ENCODE data around the gene ASH1L. TPM values are rescaled to one million over a fixed set of nuclear protein-coding genes. Genes with fewer than 3 reads are reported as not detected.
"Not testable (repeated sequence)": the region's sequence is repeated elsewhere in the genome, so short reads cannot be mapped to it uniquely, and the experiment has no call there.

ASH1L gene
- polyA plus RNA-seq, 4 donors = 36.4 to 42.3 (median 39.2) TPM

DNA sequence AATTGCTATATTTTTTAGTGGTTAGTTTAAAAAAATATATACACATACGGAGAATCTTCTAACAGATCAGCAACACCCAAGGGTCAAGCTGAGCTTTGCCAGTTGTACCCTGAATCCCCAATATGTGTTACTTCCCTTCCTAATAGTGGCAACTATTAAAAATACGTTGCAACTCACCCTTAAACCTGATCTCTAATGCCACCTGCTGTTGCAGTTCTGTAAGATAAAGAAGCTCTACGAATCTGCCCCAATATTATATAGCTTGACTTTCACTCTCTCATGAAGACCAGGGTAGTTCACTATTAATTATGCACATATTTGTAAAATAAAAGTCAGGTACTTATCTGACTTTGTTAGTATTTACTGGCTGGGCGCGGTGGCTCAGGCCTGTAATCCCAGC lies 58.4 kb downstream of the ASH1L start:
- no peak for DNase-seq (ENCODE audit: low read depth in 4 of 4, low spot score in 3 of 4)

DNA sequence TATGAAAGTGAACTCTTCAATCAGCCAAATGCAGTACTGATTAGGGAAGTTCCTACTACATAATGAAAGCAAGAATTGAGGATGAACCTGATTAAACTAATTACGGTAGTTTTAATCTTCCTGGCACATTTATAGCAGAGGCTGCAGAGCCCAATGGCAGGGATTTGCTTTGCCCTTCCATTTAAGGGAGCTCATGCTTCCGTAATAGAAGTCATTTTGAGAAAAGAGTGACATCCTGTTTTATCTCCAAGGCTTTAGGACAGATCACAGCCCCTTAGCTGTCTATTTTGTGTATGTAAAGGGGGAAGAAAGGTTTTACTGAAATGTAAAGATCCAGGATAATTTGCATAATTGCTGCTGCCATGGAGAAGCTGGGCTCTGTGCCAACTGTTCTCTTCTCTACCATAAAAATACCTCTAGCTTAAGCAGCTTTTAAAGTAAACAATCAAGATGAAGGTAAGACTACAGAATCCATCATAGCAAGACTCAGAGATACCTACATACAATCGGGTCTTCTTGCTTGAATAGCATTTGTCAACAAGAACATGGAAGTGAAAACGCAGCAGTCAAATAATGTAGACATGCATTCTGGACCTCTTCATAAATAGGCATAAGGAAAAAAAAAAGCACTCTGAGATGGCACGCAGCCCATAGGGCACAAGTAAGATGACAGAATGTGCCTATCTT lies 62.5 kb downstream of the ASH1L start:
- peak in 3 of 4 donors; percentile 6 to 16 (median 7) for DNase-seq (ENCODE audit: low read depth in 4 of 4, low spot score in 3 of 4)

DNA sequence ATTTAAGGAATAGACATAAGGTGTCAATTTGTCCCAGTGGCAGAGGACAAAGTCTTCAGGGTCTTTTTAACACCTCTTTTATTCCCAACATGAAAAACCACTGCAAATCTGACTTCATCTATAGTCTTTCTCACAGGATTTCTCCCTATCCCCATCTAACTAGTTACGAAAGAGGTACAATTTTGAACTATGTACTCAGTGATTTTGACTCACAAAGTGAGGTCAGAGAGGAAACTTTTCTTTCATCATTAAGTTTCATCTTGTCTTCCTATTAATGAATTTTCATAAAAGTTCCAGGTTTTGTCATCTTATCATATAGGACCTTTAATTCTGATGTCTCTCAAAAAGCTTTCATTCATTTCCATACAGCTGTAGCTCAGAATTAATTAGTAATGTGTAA lies 63.3 kb downstream of the ASH1L start:
- DNase-seq (ENCODE audit: low read depth in 4 of 4, low spot score in 3 of 4) = no peak

DNA sequence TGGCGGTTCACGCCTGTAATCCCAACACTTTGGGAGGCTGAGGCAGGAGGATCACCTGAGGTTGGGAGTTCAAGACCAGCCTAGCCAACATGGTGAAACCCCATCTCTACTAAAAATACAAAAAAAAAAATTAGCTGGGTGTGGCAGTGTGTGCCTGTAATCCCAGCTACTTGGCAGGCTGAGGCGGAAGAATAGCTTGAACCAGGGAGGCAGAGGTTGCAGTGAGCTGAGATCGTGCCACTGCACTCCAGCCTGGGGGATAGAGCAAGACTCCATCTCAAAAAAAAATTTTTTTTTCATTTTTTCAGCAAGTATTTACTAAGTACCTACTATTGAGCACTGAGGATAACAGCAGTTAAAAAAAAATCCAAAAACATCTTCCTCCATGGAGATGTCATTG lies 69.0 kb downstream of the ASH1L start:
- not testable (repeated sequence) for DNase-seq (ENCODE audit: low read depth in 4 of 4, low spot score in 3 of 4)

DNA sequence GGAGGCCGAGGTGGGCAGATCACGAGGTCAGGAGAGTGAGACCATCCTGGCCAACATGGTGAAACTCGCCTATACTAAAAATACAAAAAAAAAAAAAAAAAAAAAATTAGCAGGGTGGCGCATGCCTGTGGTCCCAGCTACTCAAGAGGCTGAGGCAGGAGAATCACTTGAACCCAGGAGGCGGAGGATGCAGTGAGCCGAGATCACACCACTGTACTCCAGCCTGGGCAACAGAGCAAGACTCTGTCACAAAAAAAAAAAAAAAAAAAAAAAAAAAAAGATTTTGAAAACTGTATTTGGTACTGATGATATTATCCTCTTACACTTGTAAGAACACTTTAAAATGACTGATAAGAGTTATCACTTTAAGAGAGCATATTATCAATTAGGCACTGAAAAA lies 74.2 kb downstream of the ASH1L start:
- not testable (repeated sequence) for DNase-seq (ENCODE audit: low read depth in 4 of 4, low spot score in 3 of 4)

DNA sequence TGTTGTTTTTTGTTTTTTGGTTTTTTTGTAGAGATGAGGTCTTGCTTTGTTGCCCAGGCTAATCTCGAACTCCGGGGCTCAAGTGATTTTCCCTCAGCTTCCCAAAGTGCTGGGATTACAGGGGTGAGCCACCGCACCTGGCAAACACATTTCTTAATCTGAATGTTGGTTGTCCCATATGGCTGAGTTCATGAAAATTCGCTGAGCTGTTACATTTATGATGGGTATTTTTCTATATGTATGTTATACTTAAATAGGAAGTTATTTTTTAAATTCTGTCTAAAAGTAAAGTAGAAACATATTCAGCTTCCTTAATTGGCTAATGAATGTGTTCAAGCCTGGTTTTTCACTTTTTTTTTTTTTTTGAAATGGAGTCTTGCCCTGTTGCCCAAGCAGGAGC lies 75.1 kb downstream of the ASH1L start:
- DNase-seq (ENCODE audit: low read depth in 4 of 4, low spot score in 3 of 4) = no peak

DNA sequence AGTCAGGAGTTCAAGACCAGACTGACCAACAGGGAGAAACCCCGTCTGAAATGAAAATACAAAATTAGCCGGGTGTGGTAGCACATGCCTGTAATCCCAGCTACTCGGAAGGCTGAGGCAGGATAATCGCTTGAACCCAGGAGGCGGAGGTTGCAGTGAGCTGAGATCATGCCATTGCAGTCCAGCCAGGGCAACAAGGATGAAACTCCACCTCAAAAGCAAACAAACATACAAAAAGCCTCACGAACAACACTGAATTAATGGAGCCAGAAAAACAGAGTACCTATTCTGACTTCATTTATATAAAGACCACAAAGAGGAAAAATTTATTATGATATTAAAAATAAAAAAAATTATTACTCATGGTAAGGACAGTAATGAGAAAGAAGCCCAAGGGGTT lies 75.7 kb downstream of the ASH1L start:
- DNase-seq (ENCODE audit: low read depth in 4 of 4, low spot score in 3 of 4) = not testable (repeated sequence)

DNA sequence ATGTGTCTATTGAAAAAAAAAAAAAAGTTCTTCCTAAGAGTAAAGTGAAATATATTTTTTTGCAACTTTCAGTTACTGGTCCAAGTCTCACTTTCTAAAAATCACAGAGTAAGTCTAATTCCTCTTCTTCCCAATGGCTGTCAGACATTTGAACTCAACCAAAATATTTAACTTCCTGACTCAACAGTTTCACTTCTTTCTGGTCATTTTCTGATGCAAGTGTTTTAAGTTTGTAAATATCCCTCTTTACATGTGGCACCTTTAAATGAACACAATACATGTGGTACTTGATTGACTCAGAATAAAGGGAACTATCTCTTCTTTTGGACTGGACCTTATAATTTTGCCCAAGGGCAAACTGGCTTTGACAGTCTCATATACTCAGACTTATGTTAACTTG lies 76.7 kb downstream of the ASH1L start:
- no peak for DNase-seq (ENCODE audit: low read depth in 4 of 4, low spot score in 3 of 4)

DNA sequence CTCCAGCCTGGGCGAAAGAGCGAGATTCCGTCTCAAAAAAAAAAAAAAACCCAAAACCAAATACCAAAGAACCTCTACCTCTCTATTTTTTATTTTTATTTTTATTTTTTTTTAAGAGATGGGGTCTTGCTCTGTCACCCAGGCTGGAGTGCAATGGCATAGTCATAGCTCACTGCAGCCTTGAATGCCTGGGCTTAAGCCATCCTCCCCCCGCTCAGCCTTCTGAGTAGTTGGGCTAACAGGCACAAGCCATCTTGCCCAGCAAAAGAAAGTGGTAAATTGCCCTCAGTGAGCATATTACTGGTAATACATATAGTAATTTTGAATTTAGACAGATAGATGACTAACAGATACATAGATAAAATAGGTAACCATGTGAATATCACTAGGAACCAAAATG lies 77.4 kb downstream of the ASH1L start:
- no peak for DNase-seq (ENCODE audit: low read depth in 4 of 4, low spot score in 3 of 4)

DNA sequence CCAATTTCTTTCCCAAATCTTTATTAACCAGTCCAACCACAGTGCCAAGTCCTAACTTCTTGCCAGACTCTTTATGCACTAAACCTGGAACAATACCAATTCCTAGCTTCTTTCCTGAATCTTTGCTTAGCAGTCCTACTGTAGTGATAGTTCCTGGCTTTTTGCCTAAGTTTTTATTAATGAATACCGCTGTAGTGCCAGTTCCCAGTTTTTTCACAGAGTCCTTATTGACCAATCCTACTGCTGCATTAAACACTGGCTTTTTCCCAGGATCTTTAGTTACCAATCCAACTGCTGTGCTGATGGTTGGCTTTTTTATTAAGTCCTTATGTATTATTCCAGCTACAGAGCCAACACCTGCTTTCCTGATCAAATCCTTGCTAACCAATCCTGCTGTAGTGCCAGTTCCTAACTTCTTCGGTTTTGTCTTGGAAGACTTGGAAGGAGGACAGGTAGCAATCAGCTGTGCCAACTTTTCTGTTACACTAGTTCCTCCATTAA lies 80.8 kb downstream of the ASH1L start:
- DNase-seq (ENCODE audit: low read depth in 4 of 4, low spot score in 3 of 4) = no peak

DNA sequence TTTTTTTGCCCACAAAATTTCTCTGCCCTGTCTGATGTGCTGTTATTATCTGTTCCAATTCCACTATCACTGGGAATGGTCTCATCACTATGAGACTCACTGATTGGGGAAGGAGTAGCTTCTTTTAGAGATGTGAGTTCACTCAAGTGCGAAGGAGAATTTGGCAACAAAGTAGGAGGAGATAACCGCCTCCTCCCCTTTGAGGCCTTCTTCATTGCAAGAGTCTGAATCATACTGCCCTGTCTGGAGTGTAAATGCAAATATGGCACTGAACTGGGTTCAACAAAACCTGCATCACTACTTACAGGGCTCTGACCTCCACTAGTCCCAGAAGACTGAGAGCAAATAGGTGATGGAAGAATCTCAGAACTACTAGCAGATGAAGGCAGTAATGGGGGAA lies 83.4 kb downstream of the ASH1L start:
- DNase-seq (ENCODE audit: low read depth in 4 of 4, low spot score in 3 of 4) = no peak

DNA sequence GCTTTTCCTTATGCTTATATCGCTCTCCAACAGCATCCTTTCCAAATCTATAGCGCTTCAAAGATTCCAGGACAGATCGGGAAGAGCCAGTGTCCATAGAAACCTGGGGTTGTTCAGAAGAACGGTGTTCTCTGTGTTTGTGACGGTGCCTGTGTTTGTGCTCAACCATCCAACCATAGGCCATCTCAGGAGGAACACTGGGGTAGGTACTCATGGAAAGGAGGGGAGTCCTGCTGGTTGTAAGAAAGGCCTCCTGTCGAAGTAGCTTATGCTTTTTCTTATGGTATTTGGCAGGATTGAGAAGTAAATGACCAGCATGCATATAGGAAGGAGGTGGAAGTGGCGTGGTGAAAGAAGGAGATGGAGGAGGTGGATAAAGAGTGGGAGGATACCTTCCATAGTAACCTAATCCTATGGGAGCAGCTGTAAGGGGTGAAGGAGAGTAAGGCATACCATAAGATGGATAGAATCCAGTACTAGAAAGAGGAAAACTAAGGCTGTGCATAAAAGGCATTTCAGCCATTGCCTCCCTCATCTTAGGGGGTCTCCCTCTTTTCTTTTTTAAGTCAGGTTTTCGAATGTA lies 84.2 kb downstream of the ASH1L start:
- DNase-seq (ENCODE audit: low read depth in 4 of 4, low spot score in 3 of 4) = no peak

DNA sequence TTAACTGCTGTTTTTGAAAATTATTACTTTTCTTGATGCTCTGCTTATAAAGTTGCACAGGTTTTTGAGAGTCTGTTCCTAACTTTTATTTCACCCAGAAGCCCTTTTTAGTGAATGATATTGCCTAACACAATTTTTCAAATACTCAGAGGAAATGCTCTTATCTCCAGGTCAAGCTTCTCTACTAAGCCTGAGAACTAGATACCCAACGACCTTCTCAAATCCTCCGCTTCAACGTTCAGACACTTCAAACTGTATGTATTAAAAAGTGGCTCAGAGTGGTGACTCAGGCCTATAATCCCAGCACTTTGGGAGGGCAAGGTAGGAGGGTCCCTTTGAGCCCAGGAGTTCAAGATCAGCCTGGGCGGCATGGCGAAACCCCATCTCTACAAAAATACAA lies 88.5 kb downstream of the ASH1L start:
- DNase-seq (ENCODE audit: low read depth in 4 of 4, low spot score in 3 of 4) = no peak

DNA sequence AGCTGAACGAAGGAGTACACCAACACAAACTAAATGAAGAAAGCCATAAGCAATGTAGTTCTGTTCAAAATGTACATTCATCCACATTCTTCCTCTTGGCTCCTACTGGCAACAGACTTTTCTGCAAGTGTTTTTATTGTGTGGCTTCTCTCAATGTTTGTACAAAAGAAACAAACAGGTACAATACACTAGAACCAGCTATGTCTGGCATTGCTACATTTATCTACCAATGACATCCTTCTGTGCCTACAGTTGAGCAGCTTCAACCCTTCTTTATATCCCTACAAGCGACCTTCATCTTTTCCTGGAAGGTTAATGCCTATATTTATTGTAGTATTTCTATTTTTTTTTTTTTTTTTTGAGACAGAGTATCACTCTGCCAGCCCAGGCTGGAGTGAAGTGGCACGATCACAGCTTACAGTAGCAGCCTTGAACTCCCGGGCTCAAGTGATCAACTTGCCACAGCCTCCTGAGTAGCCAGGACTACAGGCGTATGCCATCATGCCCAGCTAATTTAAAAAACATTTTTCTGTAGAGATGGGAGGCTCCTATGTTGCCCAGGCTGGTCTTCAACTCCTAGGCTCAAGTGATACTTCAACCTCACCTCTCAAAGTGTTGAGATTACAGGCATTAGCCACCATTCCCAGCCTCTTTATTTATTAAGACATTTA lies 89.3 kb downstream of the ASH1L start:
- DNase-seq (ENCODE audit: low read depth in 4 of 4, low spot score in 3 of 4) = no peak

DNA sequence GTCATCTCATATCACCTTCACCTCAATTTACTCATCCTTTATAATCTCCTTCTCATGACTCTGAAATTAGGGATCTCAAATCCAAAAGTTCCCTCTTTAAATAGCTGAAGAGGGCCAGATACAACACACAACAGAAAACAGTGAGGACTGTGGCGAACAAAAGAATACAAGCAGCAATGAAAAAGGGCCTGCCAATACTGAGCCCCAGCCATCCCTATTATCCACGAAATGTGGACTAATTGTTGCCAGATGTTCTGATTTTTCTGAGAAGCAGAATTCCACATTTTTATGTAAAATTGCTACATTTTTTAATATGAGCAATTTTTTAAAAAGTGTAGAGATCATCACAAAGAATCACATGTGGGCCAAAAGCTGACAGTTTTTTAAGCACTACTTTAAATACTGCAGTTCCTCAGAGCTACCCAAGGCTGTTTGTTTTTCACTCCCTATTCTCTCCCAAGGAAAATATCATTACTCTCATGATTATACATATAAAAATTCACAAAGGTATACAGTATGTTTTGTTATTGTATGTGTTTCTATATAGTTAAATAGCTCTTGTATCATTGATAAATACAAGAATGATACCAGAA lies 90.0 kb downstream of the ASH1L start:
- no peak for DNase-seq (ENCODE audit: low read depth in 4 of 4, low spot score in 3 of 4)

DNA sequence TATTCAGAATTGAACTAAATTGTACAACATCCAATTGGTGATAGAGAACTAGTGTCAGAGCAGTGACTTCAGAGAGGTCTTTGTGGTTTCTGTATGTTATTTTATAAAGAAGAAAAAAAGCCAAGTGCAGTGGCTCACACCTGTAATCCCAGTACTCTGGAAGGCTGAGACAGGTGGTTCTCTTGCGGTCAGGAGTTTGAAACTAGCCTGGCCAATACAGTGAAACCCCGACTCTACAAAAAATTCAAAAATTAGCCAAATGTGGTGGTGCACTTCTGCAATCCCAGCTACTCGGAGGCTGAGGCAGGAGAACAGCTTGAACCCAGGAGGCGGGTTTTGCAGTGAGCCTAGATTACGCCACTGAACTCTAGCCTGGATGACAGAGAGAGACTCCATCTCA lies 90.7 kb downstream of the ASH1L start:
- DNase-seq (ENCODE audit: low read depth in 4 of 4, low spot score in 3 of 4) = no peak

DNA sequence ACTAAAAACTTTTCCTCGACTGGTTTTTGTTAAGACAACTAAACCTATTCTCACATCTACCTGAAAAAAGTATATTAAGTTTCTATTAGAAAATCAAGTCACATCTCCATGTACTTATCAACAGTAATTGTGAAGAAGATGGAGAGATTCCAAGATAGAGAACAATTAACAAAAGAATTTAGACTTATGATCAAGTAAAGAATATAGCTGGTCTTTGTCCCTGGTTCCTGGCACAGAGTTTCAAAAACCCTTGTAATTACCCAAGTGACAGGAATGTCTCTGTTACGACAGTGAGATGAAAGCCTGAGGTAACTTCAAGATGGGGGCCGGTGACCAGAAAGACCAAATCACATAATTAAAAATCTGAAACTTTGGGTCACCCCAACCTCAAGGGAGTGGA lies 91.6 kb downstream of the ASH1L start:
- DNase-seq (ENCODE audit: low read depth in 4 of 4, low spot score in 3 of 4) = no peak

DNA sequence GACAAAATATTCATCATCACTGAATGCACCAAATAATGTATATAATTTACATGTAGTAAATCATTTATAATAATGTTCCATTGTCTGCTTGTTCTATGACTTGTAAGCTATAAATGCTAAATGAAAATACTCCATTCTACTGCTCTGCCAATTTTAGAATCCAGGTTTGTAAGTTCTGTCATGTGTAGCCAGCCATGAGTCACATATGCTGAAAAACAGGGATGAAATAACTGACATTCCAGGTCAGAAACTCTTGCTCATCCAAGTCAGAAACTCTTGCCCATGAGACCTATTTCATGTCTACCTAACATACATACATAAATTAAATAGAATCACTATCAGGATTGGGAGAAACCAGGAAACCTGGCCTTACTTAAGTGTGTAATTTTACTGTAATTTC lies 95.6 kb downstream of the ASH1L start:
- DNase-seq (ENCODE audit: low read depth in 4 of 4, low spot score in 3 of 4) = peak in 1 of 4 donors; percentile 6

DNA sequence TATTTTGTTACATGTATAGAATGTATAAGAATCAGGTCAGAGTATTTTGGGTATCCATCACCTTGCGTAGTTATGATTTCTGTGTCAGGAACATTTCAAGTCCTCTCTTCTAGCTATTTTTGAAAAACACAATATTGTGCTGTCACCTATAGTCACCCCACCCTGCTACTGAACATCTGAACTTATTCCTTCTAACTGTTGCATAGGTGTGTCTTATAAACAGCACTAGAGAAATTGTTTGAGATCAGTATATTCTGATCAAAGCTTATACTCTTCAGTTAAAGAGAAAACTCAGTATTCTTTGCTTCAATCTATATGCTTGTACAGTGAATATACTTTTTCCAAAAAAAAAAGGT lies 96.0 kb downstream of the ASH1L start:
- no peak for DNase-seq (ENCODE audit: low read depth in 4 of 4, low spot score in 3 of 4)

DNA sequence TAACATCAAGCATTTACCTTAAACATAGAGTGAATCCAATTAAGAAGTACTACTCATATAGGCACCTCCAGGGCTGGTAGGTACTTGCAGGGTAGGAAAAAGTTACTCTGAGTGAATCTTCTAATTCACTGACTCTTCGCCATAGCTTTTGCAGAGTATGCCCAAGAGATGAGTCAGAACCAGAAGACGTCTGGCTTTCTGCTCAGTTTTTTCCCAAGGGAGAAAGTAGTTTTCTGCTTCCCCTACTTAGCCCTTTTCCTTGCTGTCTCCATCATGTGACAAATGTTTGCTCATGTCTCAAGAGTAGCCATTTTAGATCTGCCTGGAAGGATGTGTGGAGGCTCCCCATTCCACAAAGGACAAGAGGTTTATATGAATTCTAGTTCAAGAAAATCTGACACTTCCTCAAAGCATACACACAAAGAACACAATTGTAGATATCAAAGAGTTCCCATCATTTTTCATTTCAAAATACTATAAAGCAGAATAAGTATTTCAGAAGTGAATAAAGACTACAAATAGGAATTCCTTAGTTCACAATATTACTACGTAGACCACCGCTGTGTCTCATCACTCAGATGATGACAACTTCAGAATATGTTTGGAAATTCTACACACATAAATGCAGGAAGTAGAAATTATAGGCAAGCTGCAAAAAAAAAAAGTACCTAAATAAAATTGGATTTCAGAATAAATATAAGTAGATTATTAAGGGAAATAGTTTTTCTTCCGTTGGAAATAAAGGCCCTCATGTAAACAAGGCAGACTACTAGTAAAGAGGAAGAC lies 98.5 kb downstream of the ASH1L start:
- DNase-seq (ENCODE audit: low read depth in 4 of 4, low spot score in 3 of 4) = no peak

DNA sequence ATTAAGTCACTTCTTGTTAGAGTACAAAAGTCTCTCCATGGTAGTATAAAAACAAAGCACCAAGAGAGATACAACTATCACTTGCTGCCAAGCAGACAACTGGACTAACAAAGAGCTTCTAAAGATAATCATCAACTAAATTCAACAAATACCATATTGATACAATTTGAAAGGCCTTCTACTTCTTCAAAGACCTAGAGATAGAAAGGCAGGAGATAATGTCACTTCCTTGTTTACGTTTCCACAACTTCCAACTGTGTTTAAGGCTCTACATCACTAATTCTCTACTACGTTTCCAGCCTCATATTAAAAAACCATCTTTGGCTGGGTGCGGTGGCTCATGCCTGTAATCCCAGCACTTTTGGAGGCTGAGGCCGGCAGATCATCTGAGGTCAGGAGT lies 104.5 kb downstream of the ASH1L start:
- no peak for DNase-seq (ENCODE audit: low read depth in 4 of 4, low spot score in 3 of 4)
